Kidney epithelial cell (primary cell): ENCODE data around the gene NFIC. TPM values are rescaled to one million over a fixed set of nuclear protein-coding genes. Genes with fewer than 3 reads are reported as not detected.
"Not testable (repeated sequence)": the region's sequence is repeated elsewhere in the genome, so short reads cannot be mapped to it uniquely, and the experiment has no call there.

ENCODE experiments used
- DNase-seq: peaks from one replicate; pipeline ENCODE4 v3.0.0-alpha.2; 2010; ENCODE audit warnings: low read depth
- H3K27me3 ChIP-seq: 2 replicates; pipeline ENCODE4 v1.6.0; 2011; ENCODE audit warnings: low read length; ENCODE audit not compliant: control insufficient read depth, insufficient read depth
- H3K36me3 ChIP-seq: 2 replicates; pipeline ENCODE4 v1.5.1; 2011; ENCODE audit warnings: low read length; ENCODE audit not compliant: control insufficient read depth, insufficient read depth
- H3K4me3 ChIP-seq: 2 replicates; pipeline ENCODE4 v1.5.1; 2011; ENCODE audit warnings: low read depth, mild to moderate bottlenecking, control low read depth, low read length
- CTCF ChIP-seq: IDR thresholded peaks from 2 replicates; pipeline ENCODE4 v1.5.1; 2011; ENCODE audit warnings: mild to moderate bottlenecking, moderate library complexity, low read length, control low read depth, inconsistent platforms; ENCODE audit not compliant: insufficient read depth, poor library complexity, severe bottlenecking
- total RNA-seq: library from RNA; depleted of rRNA; stranded (reverse); fragments of >200 nt; gene quantifications from 2 replicates; pipeline ENCODE4 v1.2.3, GENCODE V29; 2015

The NFIC gene
- total RNA-seq, 1 donor from 2014 or later: 18.0 TPM

GRCh38 chr19:3373971-3374368 lies 7.6 kb downstream of the NFIC start:
- Histone ChIP-seq H3K4me3 (no peak overlapping the region), H3K27me3 (no peaks in the 10 kb centered on the region), H3K36me3 (no peaks in the 10 kb centered on the region)
- no peak for DNase-seq
- TF ChIP-seq CTCF: no peak

GRCh38 chr19:3374369-3375112 lies 8.2 kb downstream of the NFIC start:
- no peak overlapping the region for H3K4me3 ChIP-seq
- no peak for TF ChIP-seq CTCF
- H3K27me3 ChIP-seq: no peaks in the 10 kb centered on the region
- DNase-seq: no peak
- no peaks in the 10 kb centered on the region for H3K36me3 ChIP-seq

GRCh38 chr19:3375221-3376090 lies 9.1 kb downstream of the NFIC start:
- no peaks in the 10 kb centered on the region for H3K36me3 ChIP-seq
- DNase-seq: no peak
- no peak overlapping the region for H3K4me3 ChIP-seq
- no peaks in the 10 kb centered on the region for H3K27me3 ChIP-seq
- TF ChIP-seq CTCF: no peak

GRCh38 chr19:3376091-3376455 lies 9.7 kb downstream of the NFIC start:
- not testable (repeated sequence) for H3K27me3 ChIP-seq, H3K4me3 ChIP-seq, DNase-seq, H3K36me3 ChIP-seq

- DNase-seq: no peak
- H3K36me3 ChIP-seq: peaks cover 1% of the 10 kb centered on the region
- TF ChIP-seq CTCF: no peak
These were observed 12.2 kb downstream of the NFIC start for GRCh38 chr19:3378352-3379150.

GRCh38 chr19:3380829-3381228 lies 14.4 kb downstream of the NFIC start:
- H3K4me3 ChIP-seq: no peak overlapping the region
- H3K36me3 ChIP-seq: peaks cover 1% of the 10 kb centered on the region
- no peaks in the 10 kb centered on the region for H3K27me3 ChIP-seq
- no peak for TF ChIP-seq CTCF
- DNase-seq: no peak

More at GRCh38 chr19:3378352-3379150, 12.2 kb downstream of the NFIC start:
- no peaks in the 10 kb centered on the region for H3K27me3 ChIP-seq
- no peak overlapping the region for H3K4me3 ChIP-seq
